WERI-Rb-1 (cell line): ENCODE measurements around the gene NCKIPSD.

Source experiments
- DNase-seq: peaks from one replicate; pipeline ENCODE4 v3.0.0-alpha.2; 2020
- H3K27ac ChIP-seq: fragments of 250-450 bp; sonication (Bioruptor Pico); 2 replicates; pipeline ENCODE4 v1.5.1; 2020; ENCODE audit warnings: mild to moderate bottlenecking, moderate library complexity
- H3K27me3 ChIP-seq: fragments of 250-450 bp; sonication (Bioruptor Pico); 2 replicates; pipeline ENCODE4 v1.5.1; 2021; ENCODE audit warnings: mild to moderate bottlenecking, low read depth, moderate library complexity; ENCODE audit not compliant: insufficient read depth, severe bottlenecking
- H3K36me3 ChIP-seq: fragments of 250-450 bp; sonication (Bioruptor Pico); 2 replicates; pipeline ENCODE4 v1.5.1; 2020; ENCODE audit warnings: mild to moderate bottlenecking, moderate library complexity
- H3K4me3 ChIP-seq: 2 replicates; pipeline ENCODE4 v1.5.1; 2011; ENCODE audit warnings: low read depth, mild to moderate bottlenecking, control low read depth, low read length
- H3K9me3 ChIP-seq: fragments of 250-450 bp; sonication (Bioruptor Pico); 2 replicates; pipeline ENCODE4 v1.5.1; 2021; ENCODE audit warnings: mild to moderate bottlenecking, moderate library complexity; ENCODE audit not compliant: severe bottlenecking
- CTCF ChIP-seq: IDR thresholded peaks from 2 replicates; pipeline ENCODE4 v1.5.1; 2011; ENCODE audit warnings: low read depth, mild to moderate bottlenecking, control low read depth, inconsistent platforms, low read length

The NCKIPSD gene

GRCh38 chr3:48681974-48682610 is 3.6 kb downstream of the NCKIPSD start:
- peaks cover 70% of the 10 kb centered on the region for H3K36me3 ChIP-seq
- no peak for TF ChIP-seq CTCF
- H3K4me3 ChIP-seq, result no peak overlapping the region
- H3K27me3 ChIP-seq, result no peaks in the 10 kb centered on the region
- DNase-seq, result no peak
- H3K27ac ChIP-seq, result no peak overlapping the region
- no peaks in the 10 kb centered on the region for H3K9me3 ChIP-seq

- no peak for DNase-seq
- no peak overlapping the region for H3K4me3 ChIP-seq
- no peak overlapping the region for H3K27ac ChIP-seq
- peaks cover 74% of the 10 kb centered on the region for H3K36me3 ChIP-seq
- H3K27me3 ChIP-seq, result no peaks in the 10 kb centered on the region
- no peak for TF ChIP-seq CTCF
- no peaks in the 10 kb centered on the region for H3K9me3 ChIP-seq
Observed at GRCh38 chr3:48681541-48681880, 4.2 kb downstream of the NCKIPSD start.

- H3K27ac ChIP-seq, result no peak overlapping the region
- H3K9me3 ChIP-seq, result no peaks in the 10 kb centered on the region
- H3K27me3 ChIP-seq, result no peaks in the 10 kb centered on the region
- H3K36me3 ChIP-seq, result peaks cover 79% of the 10 kb centered on the region
- H3K4me3 ChIP-seq, result no peak overlapping the region
- TF ChIP-seq CTCF, result no peak
- no peak for DNase-seq
Observed at GRCh38 chr3:48680811-48681540, 4.7 kb downstream of the NCKIPSD start.

GRCh38 chr3:48679411-48680391 is 6.0 kb downstream of the NCKIPSD start:
- DNase-seq, result no peak
- no peaks in the 10 kb centered on the region for H3K27me3 ChIP-seq
- TF ChIP-seq CTCF, result no peak
- no peaks in the 10 kb centered on the region for H3K9me3 ChIP-seq
- peaks cover 88% of the 10 kb centered on the region for H3K36me3 ChIP-seq
- no peak overlapping the region for H3K27ac ChIP-seq
- no peak overlapping the region for H3K4me3 ChIP-seq

- Histone ChIP-seq H3K27ac (no peak overlapping the region), H3K4me3 (no peak overlapping the region), H3K9me3 (no peaks in the 10 kb centered on the region), H3K36me3 (peaks cover 87% of the 10 kb centered on the region), H3K27me3 (no peaks in the 10 kb centered on the region)
- no peak for TF ChIP-seq CTCF
- no peak for DNase-seq
Observed at GRCh38 chr3:48678566-48679380, 6.9 kb downstream of the NCKIPSD start.
